Endometrial microvascular endothelial cells (primary cell): ENCODE results near the gene TSN. TPM values are rescaled to one million over a fixed set of nuclear protein-coding genes. Genes with fewer than 3 reads are reported as not detected.
"Not testable (repeated sequence)": the region's sequence is repeated elsewhere in the genome, so short reads cannot be mapped to it uniquely, and the experiment has no call there.

Source experiments
- in situ Hi-C: cut with HindIII; loops from 2 replicates; pipeline ENCODE4 v1.10.0; 2017; ENCODE audit warnings: low sequenced_read_pairs, low pct_unique_long_range_greater_than_20kb; ENCODE audit errors: inconsistent ontology term
- total RNA-seq: library from RNA; depleted of rRNA; stranded (reverse); fragments of >200 nt; gene quantifications from one replicate; pipeline ENCODE4 v1.2.3, GENCODE V29; 2015; ENCODE audit errors: inconsistent ontology term

The TSN gene
- total RNA-seq, 1 donor from 2014 or later = 77.9 TPM

- in situ Hi-C loops = no loop called here
Measured at GRCh38 chr2:121790276-121790956, 35.0 kb downstream of the TSN start.

DNA sequence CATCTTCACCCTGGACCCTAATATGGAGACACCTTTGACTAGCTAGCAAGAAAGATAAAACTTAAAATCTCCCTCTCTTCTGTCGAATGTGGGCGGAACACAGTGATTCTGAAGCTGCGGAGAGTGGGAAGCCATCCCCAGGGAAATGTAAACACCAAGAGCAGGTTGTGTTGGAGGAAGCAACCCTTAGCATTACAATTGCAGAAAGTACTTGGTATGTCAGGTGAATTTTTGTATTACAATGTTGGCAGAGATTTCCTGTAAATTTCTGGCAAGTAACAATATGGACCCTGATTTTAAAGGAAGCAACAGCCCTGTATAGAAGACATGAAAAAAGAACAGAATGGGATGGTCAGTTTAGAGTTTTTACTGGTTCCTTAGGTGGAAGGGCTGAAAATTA, 35.8 kb downstream of the TSN start:
- in situ Hi-C loops = no loop called here

DNA sequence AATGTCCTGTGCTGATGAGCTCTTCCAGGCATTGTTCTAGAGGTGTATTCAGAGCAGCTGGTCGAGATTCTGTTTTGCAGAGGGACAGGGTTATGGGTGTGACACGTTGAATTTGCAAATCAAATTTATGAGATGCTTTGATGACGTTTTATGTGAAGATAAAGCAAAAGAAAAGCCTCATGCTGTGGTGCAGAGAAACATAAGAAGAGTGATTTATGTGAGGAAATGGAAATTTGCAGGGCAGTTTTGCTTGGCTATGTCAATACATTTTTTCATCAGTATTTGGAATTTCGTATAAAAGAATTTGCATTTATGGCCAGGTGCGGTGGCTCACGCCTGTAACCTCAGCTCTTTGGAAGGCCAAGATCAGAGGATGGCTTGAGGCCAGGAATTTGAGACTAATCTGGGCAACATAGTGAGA, 36.4 kb downstream of the TSN start:
- in situ Hi-C loops = no loop called here

- in situ Hi-C loops = no loop called here
Measured at GRCh38 chr2:121793816-121794215, 38.4 kb downstream of the TSN start.

- in situ Hi-C loops = no loop called here
Measured at GRCh38 chr2:121794233-121794632, 38.8 kb downstream of the TSN start.

DNA sequence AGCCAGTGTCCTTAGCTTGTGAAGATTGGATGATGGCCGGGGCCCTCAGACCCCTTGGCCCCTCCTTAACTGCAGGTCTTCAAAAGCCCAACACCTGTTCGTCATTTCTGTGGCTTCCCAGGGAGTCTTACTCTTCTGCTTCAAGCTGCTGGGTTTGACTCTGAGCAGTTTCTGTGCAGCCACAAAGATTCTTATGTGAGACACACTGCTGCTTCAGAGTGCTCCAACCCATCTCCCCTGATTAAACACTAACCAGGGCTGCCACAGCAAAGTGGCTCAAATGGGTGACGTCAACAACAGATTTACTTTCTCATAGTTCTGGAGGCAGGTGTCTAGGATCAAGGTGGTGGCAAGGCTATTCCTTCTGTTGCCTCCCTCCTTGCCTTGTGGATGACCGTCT, 40.8 kb downstream of the TSN start:
- in situ Hi-C loops = no loop called here

- in situ Hi-C loops = no loop called here
Measured at GRCh38 chr2:121798617-121799016, 43.2 kb downstream of the TSN start.

DNA sequence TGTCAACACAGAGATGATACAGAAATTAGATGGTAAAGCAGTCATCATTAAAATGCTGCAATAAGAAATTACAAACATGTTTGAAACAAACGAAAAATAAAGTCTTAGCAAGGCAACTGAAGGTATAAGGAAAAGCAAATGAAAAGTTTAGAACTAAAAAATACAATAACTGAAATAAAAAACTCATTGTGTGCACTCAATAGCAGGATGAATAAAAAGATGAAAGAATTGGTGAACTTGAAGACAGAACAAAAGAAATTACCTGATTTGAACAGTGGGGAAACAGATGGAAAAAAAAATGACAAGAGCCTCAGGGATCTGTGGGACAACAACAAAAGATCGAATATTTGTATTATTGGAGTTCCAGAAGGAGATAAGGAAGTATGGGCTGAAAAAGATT, 46.5 kb downstream of the TSN start:
- in situ Hi-C loops = no loop called here

DNA sequence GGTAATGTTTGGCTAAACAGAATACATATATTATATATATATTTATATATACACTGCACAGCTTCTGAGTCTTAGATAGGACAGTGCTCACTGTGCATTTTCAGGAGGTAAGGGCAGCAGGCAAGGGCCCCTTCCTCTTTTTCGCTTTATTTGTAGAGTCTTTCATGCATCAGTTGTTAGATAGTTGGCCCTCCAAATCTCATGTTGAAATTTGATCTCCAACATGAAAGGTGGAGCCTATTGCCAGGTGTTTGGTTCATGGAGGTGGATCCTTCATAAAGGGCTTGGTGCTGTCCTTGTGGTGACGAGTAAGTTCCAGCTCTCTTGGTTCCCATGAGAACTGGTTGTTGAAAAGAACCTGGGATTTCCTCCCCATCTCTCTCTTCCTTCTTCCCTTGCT, 48.1 kb downstream of the TSN start:
- in situ Hi-C loops = no loop called here

GRCh38 chr2:121804340-121804739, 48.9 kb downstream of the TSN start:
- in situ Hi-C loops = no loop called here

DNA sequence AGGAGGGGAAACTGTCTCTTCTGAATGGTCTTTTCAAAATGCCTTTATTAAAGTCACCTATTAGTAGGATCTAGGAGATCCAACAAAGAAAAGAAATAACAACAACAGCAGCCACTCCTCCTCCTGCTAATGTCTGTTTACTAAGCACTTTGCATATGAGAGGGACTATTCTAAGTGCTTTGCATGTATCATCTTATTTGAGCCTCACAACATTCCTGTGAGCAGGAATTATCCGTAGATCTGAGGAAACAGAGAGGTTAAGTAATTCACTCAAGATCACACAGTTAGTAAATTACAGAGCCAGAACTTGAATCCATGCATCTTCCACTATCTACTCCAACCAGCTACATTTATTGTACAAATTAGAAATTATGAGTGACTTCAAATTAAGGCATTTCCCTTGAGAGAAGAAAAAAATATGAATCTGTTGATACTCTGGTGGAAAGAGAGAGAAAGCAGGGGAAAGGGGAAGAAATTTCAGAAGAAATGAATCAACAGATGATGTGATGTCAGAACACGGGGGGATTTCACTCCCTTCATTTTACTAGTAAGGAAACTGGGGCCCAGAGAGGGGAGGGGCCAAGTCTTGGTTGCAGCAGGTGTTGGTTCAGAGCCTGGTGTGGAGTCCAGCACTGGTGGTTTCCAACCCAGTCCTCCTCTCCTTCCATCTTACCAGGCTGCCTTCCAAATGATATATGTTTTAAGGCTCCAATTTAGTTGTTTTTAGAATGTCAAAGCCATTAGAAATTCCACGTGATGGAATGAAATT, 49.7 kb downstream of the TSN start:
- in situ Hi-C loops = no loop called here

- in situ Hi-C loops = no loop called here
Measured at GRCh38 chr2:121805766-121806143, 50.3 kb downstream of the TSN start.

GRCh38 chr2:121807771-121808170, 52.3 kb downstream of the TSN start:
- in situ Hi-C loops = not testable (repeated sequence)

GRCh38 chr2:121809607-121810006, 54.2 kb downstream of the TSN start:
- in situ Hi-C loops = no loop called here

- in situ Hi-C loops = no loop called here
Measured at GRCh38 chr2:121810959-121811853, 55.8 kb downstream of the TSN start.

DNA sequence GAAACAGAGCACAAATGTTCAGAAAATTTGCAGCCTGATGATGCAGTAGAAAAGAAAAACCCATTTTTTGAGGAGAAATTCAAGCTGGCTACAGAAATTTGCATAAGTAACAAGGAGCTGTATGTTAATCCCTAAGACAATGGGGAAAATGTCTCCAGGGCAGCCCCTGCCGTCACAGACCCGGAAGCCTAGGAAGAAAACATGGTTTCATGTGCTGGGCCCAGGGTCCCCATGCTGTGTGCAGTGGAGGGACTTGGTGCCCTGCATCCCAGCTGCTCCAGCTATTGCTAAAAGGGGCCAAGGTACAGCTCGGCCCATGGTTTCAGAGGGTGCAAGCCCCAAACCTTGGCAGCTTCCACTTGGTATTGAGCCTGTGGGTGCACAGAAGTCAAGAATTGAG, 57.6 kb downstream of the TSN start:
- in situ Hi-C loops = not testable (repeated sequence)

GRCh38 chr2:121815216-121815615, 59.8 kb downstream of the TSN start:
- in situ Hi-C loops = no loop called here

GRCh38 chr2:121816797-121817196, 61.3 kb downstream of the TSN start:
- in situ Hi-C loops = no loop called here

GRCh38 chr2:121817304-121817703, 61.9 kb downstream of the TSN start:
- in situ Hi-C loops = not testable (repeated sequence)
